B cell (primary cell): ENCODE data around the gene PLEKHM2. TPM values are rescaled to one million over a fixed set of nuclear protein-coding genes. Genes with fewer than 3 reads are reported as not detected.

Source experiments
- ATAC-seq: fragments of 200-7000 bp; cut with Tn5 transposase; one replicate; pipeline ENCODE4 v1.10.0; 2021; ENCODE audit warnings: low read depth, mild to moderate bottlenecking, moderate number of reproducible peaks, moderate library complexity
- CTCF ChIA-PET: fragments of 350-600 bp; sonication (Branson Sonifier 250); formaldehyde crosslinking; loops from one replicate; lab custom pipeline; 2021; ENCODE audit warnings: antibody characterized with exemption, inconsistent platforms; lab: Charles Lee
- POLR2A ChIA-PET: fragments of 350-600 bp; sonication (Branson Sonifier 250); formaldehyde crosslinking; loops from one replicate; lab custom pipeline; 2021; ENCODE audit warnings: antibody characterized with exemption; lab: Charles Lee
- DNase-seq: peaks from one replicate; pipeline ENCODE4 v3.0.0; 2013
- H2AFZ ChIP-seq: 2 replicates; pipeline ENCODE4 v1.6.1; 2012; ENCODE audit warnings: mild to moderate bottlenecking, low read depth, low read length; ENCODE audit not compliant: insufficient read depth, poor library complexity, severe bottlenecking
- H3K27ac ChIP-seq, 2 donors: 1 replicate in 1 of 2; 2 replicates in 1 of 2; pipeline ENCODE4 v1.5.1; 2012 to 2013; ENCODE audit warnings: low read length in 2 of 2, mild to moderate bottlenecking in 2 of 2, moderate library complexity in 1 of 2
- H3K27me3 ChIP-seq, 4 experiments: fragments of 200-600 bp in 1 of 4; sonication (generic) in 1 of 4; replicated peaks in 1 of 4; 1 replicate in 2 of 4; 2 replicates in 2 of 4; pipeline versions ENCODE4 v1.6.1 to v1.7.0; 2013 to 2016; ENCODE audit warnings: low read length in 3 of 4, mild to moderate bottlenecking in 2 of 4, mixed read lengths in 1 of 4, moderate library complexity in 1 of 4; ENCODE audit not compliant: insufficient read depth in 4 of 4, control insufficient read depth in 3 of 4; ENCODE audit errors: control extremely low read depth in 1 of 4
- H3K36me3 ChIP-seq, 2 experiments: replicated peaks in 1 of 2; 1 replicate in 1 of 2; 2 replicates in 1 of 2; pipeline versions ENCODE4 v1.6.1 to v1.7.1; 2013; ENCODE audit warnings: low read length in 1 of 2; ENCODE audit not compliant: insufficient read depth in 2 of 2, control insufficient read depth in 1 of 2; ENCODE audit errors: control extremely low read depth in 1 of 2, extremely low read depth in 1 of 2
- H3K4me1 ChIP-seq, 2 donors: fragments of 200-600 bp in 1 of 2; sonication (generic) in 1 of 2; 1 replicate in 1 of 2; 2 replicates in 1 of 2; pipeline versions ENCODE4 v1.5.1 to v1.6.1; 2013 to 2017; ENCODE audit warnings: low read length in 2 of 2; ENCODE audit not compliant: control insufficient read depth in 2 of 2, insufficient read depth in 2 of 2
- H3K4me2 ChIP-seq: replicated peaks from 2 replicates; pipeline ENCODE3; 2012; ENCODE audit warnings: mild to moderate bottlenecking, low read depth, low read length; ENCODE audit not compliant: poor library complexity, severe bottlenecking
- H3K4me3 ChIP-seq, 5 experiments: fragments of 200-600 bp in 1 of 5; sonication (generic) in 1 of 5; 1 replicate in 3 of 5; 2 replicates in 2 of 5; pipeline versions ENCODE4 v1.5.1 to v1.7.0; 2011 to 2016; ENCODE audit warnings: low read length in 4 of 5, mild to moderate bottlenecking in 4 of 5, low read depth in 2 of 5, control low read depth in 1 of 5, moderate library complexity in 1 of 5; ENCODE audit not compliant: insufficient read depth in 1 of 5; ENCODE audit errors: control extremely low read depth in 1 of 5, extremely low read depth in 1 of 5
- H3K79me2 ChIP-seq: fragments of 200-600 bp; sonication (generic); one replicate; pipeline ENCODE4 v1.6.0; 2016; ENCODE audit warnings: low read length; ENCODE audit not compliant: control insufficient read depth, insufficient read depth
- H3K9ac ChIP-seq: fragments of 200-600 bp; sonication (generic); 2 replicates; pipeline ENCODE4 v1.6.1; 2017; ENCODE audit warnings: mild to moderate bottlenecking, low read length, moderate library complexity
- H3K9me3 ChIP-seq, 3 donors: one replicate each; pipeline versions ENCODE4 v1.6.1 to v1.7.1; 2013; ENCODE audit warnings: low read length in 2 of 3; ENCODE audit not compliant: control insufficient read depth in 2 of 3, insufficient read depth in 1 of 3; ENCODE audit errors: control extremely low read depth in 1 of 3
- H4K20me1 ChIP-seq: 2 replicates; pipeline ENCODE4 v1.6.0; 2012; ENCODE audit warnings: mild to moderate bottlenecking, low read length; ENCODE audit not compliant: insufficient read depth, control insufficient read depth, poor library complexity, severe bottlenecking
- H3K27ac Mint-ChIP-seq: one replicate; pipeline ENCODE4 v1.8.0; 2021; ENCODE audit warnings: mixed read lengths
- H3K27me3 Mint-ChIP-seq: one replicate; pipeline ENCODE4 v1.8.0; 2021; ENCODE audit warnings: mixed read lengths
- H3K4me1 Mint-ChIP-seq: one replicate; pipeline ENCODE4 v1.8.0; 2021; ENCODE audit warnings: mixed read lengths
- H3K4me3 Mint-ChIP-seq: one replicate; pipeline ENCODE4 v1.8.0; 2021; ENCODE audit warnings: mixed read lengths
- H3K9me3 Mint-ChIP-seq: one replicate; pipeline ENCODE4 v1.8.0; 2022; ENCODE audit warnings: mixed read lengths; ENCODE audit not compliant: insufficient read depth
- EZH2 ChIP-seq: IDR thresholded peaks from 2 replicates; pipeline ENCODE4 v1.6.1; 2012; ENCODE audit warnings: borderline replicate concordance, low read depth, mild to moderate bottlenecking, moderate library complexity, low read length; ENCODE audit not compliant: insufficient read depth, poor library complexity, severe bottlenecking
- WGBS: methylation state at CpG from one replicate; pipeline ENCODE4 v1.1.5; 2013; ENCODE audit warnings: missing lambda C conversion rate; ENCODE audit not compliant: insufficient coverage; 5-methylcytosine and 5-hydroxymethylcytosine counted together
- intact Hi-C: fragments of 100-400 bp; cut with micrococcal nuclease; formaldehyde crosslinking; loops from one replicate; pipeline ENCODE4 v1.10.0; 2022
- polyA plus RNA-seq: library from polyadenylated mRNA; depleted of rRNA; stranded (reverse); fragments of >200 nt; gene quantifications from 2 replicates; pipeline ENCODE4 v1.2.3, GENCODE V29; 2012
- total RNA-seq, 2 donors: library from RNA; stranded (reverse); fragments of 120-200 nt in 1 of 2; gene quantifications; 1 replicate in 1 of 2; 2 replicates in 1 of 2; pipeline versions ENCODE4 v1.2.3 to v1.2.4, GENCODE V29; 2013 to 2022
- TF ChIP-seq, protein P1 (sequence below): fragments of 200-600 bp; IDR thresholded peaks from one replicate; pipeline ENCODE4 v1.8.0; 2022; ENCODE audit warnings: antibody characterized with exemption, mild to moderate bottlenecking

Gene PLEKHM2
- total and polyA plus RNA-seq, 2 donors (not counting 1 experiment from before 2014, with no cell fraction given): 99.7 to 120 TPM

DNA sequence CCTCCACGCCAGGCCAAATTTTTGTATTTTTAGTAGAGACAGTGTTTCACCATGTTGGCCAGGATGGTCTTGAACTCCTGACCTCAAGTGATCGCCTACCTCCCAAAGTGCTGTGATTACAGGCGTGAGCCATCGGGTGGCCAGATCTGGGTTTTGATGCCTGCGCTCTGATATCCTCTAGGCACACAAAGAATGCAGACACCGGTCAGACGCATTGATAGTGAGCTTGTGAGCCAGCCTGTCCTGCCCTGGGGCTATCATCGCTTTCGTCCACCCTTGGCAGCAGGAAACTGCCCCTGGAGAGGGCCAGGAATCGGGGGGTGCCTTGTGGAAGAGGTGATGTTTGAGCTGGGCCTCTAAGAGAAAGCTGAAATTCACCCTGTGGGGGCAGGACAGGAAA lies 78.4 kb downstream of the PLEKHM2 start:
- H2AFZ ChIP-seq: no peak overlapping the region
- H3K27ac Mint-ChIP-seq: no peak overlapping the region
- H3K27me3 ChIP-seq: peaks cover 0 to 30% (median 16%) of the 10 kb centered on the region in 4 experiments
- no peak overlapping the region for H3K9ac ChIP-seq
- peaks cover 8% of the 10 kb centered on the region for H3K4me1 Mint-ChIP-seq
- no peaks in the 10 kb centered on the region for H4K20me1 ChIP-seq
- ChIA-PET POLR2A (interaction anchor here (0.6 kb wide), 1 partner anchor 207 kb away, joined by 3 read pairs; no protein-coding TSS in a partner anchor), CTCF (interaction anchor here (1.0 kb wide), 1 partner anchor 21 kb away, joined by 3 read pairs; no protein-coding TSS in a partner anchor)
- no peak for TF ChIP-seq EZH2
- TF ChIP-seq, protein P1, sequence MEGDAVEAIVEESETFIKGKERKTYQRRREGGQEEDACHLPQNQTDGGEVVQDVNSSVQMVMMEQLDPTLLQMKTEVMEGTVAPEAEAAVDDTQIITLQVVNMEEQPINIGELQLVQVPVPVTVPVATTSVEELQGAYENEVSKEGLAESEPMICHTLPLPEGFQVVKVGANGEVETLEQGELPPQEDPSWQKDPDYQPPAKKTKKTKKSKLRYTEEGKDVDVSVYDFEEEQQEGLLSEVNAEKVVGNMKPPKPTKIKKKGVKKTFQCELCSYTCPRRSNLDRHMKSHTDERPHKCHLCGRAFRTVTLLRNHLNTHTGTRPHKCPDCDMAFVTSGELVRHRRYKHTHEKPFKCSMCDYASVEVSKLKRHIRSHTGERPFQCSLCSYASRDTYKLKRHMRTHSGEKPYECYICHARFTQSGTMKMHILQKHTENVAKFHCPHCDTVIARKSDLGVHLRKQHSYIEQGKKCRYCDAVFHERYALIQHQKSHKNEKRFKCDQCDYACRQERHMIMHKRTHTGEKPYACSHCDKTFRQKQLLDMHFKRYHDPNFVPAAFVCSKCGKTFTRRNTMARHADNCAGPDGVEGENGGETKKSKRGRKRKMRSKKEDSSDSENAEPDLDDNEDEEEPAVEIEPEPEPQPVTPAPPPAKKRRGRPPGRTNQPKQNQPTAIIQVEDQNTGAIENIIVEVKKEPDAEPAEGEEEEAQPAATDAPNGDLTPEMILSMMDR: no peak
- peaks cover 13 to 14% of the 10 kb centered on the region in 2 donors for H3K4me1 ChIP-seq
- intact Hi-C loops: no loop called here
- no peak overlapping the region for H3K4me3 ChIP-seq
- H3K79me2 ChIP-seq: no peaks in the 10 kb centered on the region
- WGBS: 73% methylated on average over 9 of the region's 10 CpGs
- no peak for ATAC-seq
- H3K4me3 Mint-ChIP-seq: no peak overlapping the region
- H3K27me3 Mint-ChIP-seq: peaks cover 36% of the 10 kb centered on the region
- no peak for DNase-seq
- peaks cover 0 to 4% (median 0%) of the 10 kb centered on the region in 3 donors for H3K9me3 ChIP-seq
- no peaks in the 10 kb centered on the region for H3K9me3 Mint-ChIP-seq
- H3K27ac ChIP-seq: no peak overlapping the region
- no peaks in the 10 kb centered on the region for H3K36me3 ChIP-seq
- no peak overlapping the region for H3K4me2 ChIP-seq

DNA sequence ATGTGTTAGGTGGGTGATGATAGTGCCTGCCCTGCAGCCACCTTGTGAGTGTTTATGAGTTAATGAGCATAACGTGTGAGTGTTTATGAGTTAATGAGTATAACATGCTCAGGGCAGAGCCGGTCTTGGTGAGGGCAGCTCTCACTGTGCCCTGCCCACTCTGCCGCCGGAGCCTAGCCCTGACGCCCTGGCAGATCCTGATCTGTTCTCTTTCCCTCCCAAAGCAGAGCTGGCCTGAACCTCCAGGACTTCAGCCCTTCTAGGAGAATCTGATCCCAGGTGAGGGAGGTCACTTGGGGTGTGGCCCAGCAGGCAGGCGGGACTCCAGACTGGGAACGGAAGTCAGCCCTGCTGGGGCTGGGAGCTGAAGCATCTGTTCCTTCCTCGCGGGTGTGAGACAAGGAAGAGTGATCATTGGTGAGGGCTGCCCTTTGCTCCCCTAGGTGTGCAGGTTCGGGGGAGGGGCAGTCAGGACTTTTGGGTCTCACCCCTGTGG lies 80.2 kb downstream of the PLEKHM2 start:
- H3K4me2 ChIP-seq: no peak overlapping the region
- no peaks in the 10 kb centered on the region for H3K79me2 ChIP-seq
- H3K9me3 ChIP-seq: peaks cover 0 to 1% (median 0%) of the 10 kb centered on the region in 3 donors
- H4K20me1 ChIP-seq: no peaks in the 10 kb centered on the region
- H3K4me1 ChIP-seq: peaks cover 2% of the 10 kb centered on the region in 2 donors
- Mint-ChIP-seq H3K4me3 (no peak overlapping the region), H3K9me3 (no peaks in the 10 kb centered on the region), H3K4me1 (peaks cover 3% of the 10 kb centered on the region), H3K27me3 (peaks cover 35% of the 10 kb centered on the region), H3K27ac (no peak overlapping the region)
- intact Hi-C loops: no loop called here
- no peak for ATAC-seq
- POLR2A ChIA-PET: no interaction called here
- CTCF ChIA-PET: no interaction called here
- TF ChIP-seq EZH2: no peak
- TF ChIP-seq, protein P1: no peak
- H3K4me3 ChIP-seq: no peak overlapping the region
- DNase-seq: no peak
- no peak overlapping the region for H2AFZ ChIP-seq
- peaks cover 0 to 18% (median 6%) of the 10 kb centered on the region in 4 experiments for H3K27me3 ChIP-seq
- 84% methylated on average over 7 of the region's 10 CpGs for WGBS
- H3K9ac ChIP-seq: no peak overlapping the region
- H3K27ac ChIP-seq: no peak overlapping the region
- no peaks in the 10 kb centered on the region for H3K36me3 ChIP-seq
